Neural cell (in vitro differentiated cells): ENCODE results near the gene STARD10. TPM values are rescaled to one million over a fixed set of nuclear protein-coding genes. Genes with fewer than 3 reads are reported as not detected.

Source experiments
- H2AFZ ChIP-seq: fragments of 200-600, 300-800 bp; sonication (generic), shearing (Covaris generic); 2 replicates; pipeline ENCODE4 v1.6.0; 2014; ENCODE audit warnings: low read depth, mild to moderate bottlenecking, antibody characterized with exemption, low read length, moderate library complexity
- H3F3A ChIP-seq: fragments of 200-600 bp; shearing (Covaris generic); 2 replicates; pipeline ENCODE4 v1.6.1; 2016; ENCODE audit warnings: mild to moderate bottlenecking, moderate library complexity, mixed read lengths, antibody characterized with exemption, low read length; ENCODE audit not compliant: insufficient read depth, poor library complexity, severe bottlenecking
- H3K27ac ChIP-seq: fragments of 200-600, 300-800 bp; sonication (generic), shearing (Covaris generic); 2 replicates; pipeline ENCODE4 v1.5.1; 2014; ENCODE audit warnings: mild to moderate bottlenecking, low read length, moderate library complexity
- H3K27me3 ChIP-seq: fragments of 300-800, 200-600 bp; sonication (generic), shearing (Covaris generic); 2 replicates; pipeline ENCODE4 v1.6.0; 2014; ENCODE audit warnings: mild to moderate bottlenecking, low read depth, low read length, moderate library complexity; ENCODE audit not compliant: insufficient read depth
- H3K36me3 ChIP-seq: fragments of 300-800, 200-600 bp; sonication (generic), shearing (Covaris generic); 2 replicates; pipeline ENCODE4 v1.5.1; 2014; ENCODE audit warnings: mild to moderate bottlenecking, antibody characterized with exemption, low read length, moderate library complexity; ENCODE audit not compliant: insufficient read depth
- H3K4me2 ChIP-seq: fragments of 300-800, 200-600 bp; sonication (generic), shearing (Covaris generic); 2 replicates; pipeline ENCODE4 v1.6.0; 2014; ENCODE audit warnings: mild to moderate bottlenecking, low read length
- H3K4me3 ChIP-seq: fragments of 300-800, 200-600 bp; sonication (generic), shearing (Covaris generic); 2 replicates; pipeline ENCODE4 v1.5.1; 2014; ENCODE audit warnings: mild to moderate bottlenecking, low read length, moderate library complexity
- H3K79me2 ChIP-seq: fragments of 200-600 bp; shearing (Covaris generic); replicated peaks from 2 replicates; pipeline ENCODE4 v1.6.0; 2014; ENCODE audit warnings: mild to moderate bottlenecking, low read length, moderate library complexity; ENCODE audit not compliant: insufficient read depth
- H3K9ac ChIP-seq: fragments of 300-800, 200-600 bp; sonication (generic), shearing (Covaris generic); 2 replicates; pipeline ENCODE4 v1.6.1; 2016; ENCODE audit warnings: mild to moderate bottlenecking, low read length, mixed read lengths
- H3K9me2 ChIP-seq: fragments of 200-600 bp; shearing (Covaris generic); 2 replicates; pipeline ENCODE4 v1.6.1; 2016; ENCODE audit warnings: mild to moderate bottlenecking, low read length, mixed read lengths; ENCODE audit not compliant: insufficient read depth
- H3K9me3 ChIP-seq: fragments of 200-600, 300-800 bp; sonication (generic), shearing (Covaris generic); 2 replicates; pipeline ENCODE4 v1.6.1; 2016; ENCODE audit warnings: mild to moderate bottlenecking, mixed run types, low read length, moderate library complexity, mixed read lengths
- H4K20me1 ChIP-seq: fragments of 200-600 bp; shearing (Covaris generic); 2 replicates; pipeline ENCODE4 v1.6.1; 2016; ENCODE audit warnings: mild to moderate bottlenecking, mixed run types; ENCODE audit not compliant: insufficient read depth
- EP300 ChIP-seq: fragments of 450-650 bp; conservative IDR thresholded peaks from 2 replicates; pipeline ENCODE4 v1.6.1; 2014; ENCODE audit warnings: antibody characterized with exemption, mild to moderate bottlenecking, moderate library complexity; ENCODE audit not compliant: poor library complexity, severe bottlenecking
- EZH2 ChIP-seq: fragments of 200-600, 300-800 bp; shearing (Covaris generic), sonication (generic); IDR thresholded peaks from 2 replicates; pipeline ENCODE4 v1.6.1; 2014; ENCODE audit warnings: antibody characterized with exemption, low read length, borderline replicate concordance, mild to moderate bottlenecking; ENCODE audit not compliant: insufficient read depth, poor library complexity, severe bottlenecking
- MXI1 ChIP-seq: fragments of 450-650 bp; conservative IDR thresholded peaks from 2 replicates; pipeline ENCODE4 v1.6.1; 2014; ENCODE audit warnings: antibody characterized with exemption, mild to moderate bottlenecking; ENCODE audit not compliant: poor library complexity, severe bottlenecking
- POLR2AphosphoS5 ChIP-seq: IDR thresholded peaks from 2 replicates; pipeline ENCODE4 v1.6.1; 2012
- RAD21 ChIP-seq: fragments of 450-650 bp; conservative IDR thresholded peaks from 2 replicates; pipeline ENCODE4 v1.6.1; 2014; ENCODE audit warnings: antibody characterized with exemption, mild to moderate bottlenecking, moderate library complexity
- SMC3 ChIP-seq: fragments of 450-650 bp; conservative IDR thresholded peaks from 2 replicates; pipeline ENCODE4 v1.6.1; 2014; ENCODE audit warnings: antibody characterized with exemption, mild to moderate bottlenecking, moderate library complexity; ENCODE audit not compliant: poor library complexity
- TAF1 ChIP-seq: IDR thresholded peaks from 2 replicates; pipeline ENCODE4 v1.6.1; 2012; ENCODE audit warnings: low read depth
- polyA plus RNA-seq: library from polyadenylated mRNA; depleted of rRNA; stranded (reverse); fragments of >200 nt; gene quantifications from 2 replicates; pipeline ENCODE4 v1.2.3, GENCODE V29; 2014
- TF ChIP-seq, protein P1 (sequence below): IDR thresholded peaks from 2 replicates; pipeline ENCODE4 v1.6.1; 2012; ENCODE audit warnings: borderline replicate concordance
- TF ChIP-seq, protein P2 (sequence below): fragments of 450-650 bp; IDR thresholded peaks from 2 replicates; pipeline ENCODE4 v1.5.1; 2014; ENCODE audit warnings: antibody characterized with exemption, mild to moderate bottlenecking, moderate library complexity; ENCODE audit not compliant: poor library complexity, severe bottlenecking

The STARD10 gene
- polyA plus RNA-seq, 1 donor from 2014 or later: 29.0 TPM

DNA sequence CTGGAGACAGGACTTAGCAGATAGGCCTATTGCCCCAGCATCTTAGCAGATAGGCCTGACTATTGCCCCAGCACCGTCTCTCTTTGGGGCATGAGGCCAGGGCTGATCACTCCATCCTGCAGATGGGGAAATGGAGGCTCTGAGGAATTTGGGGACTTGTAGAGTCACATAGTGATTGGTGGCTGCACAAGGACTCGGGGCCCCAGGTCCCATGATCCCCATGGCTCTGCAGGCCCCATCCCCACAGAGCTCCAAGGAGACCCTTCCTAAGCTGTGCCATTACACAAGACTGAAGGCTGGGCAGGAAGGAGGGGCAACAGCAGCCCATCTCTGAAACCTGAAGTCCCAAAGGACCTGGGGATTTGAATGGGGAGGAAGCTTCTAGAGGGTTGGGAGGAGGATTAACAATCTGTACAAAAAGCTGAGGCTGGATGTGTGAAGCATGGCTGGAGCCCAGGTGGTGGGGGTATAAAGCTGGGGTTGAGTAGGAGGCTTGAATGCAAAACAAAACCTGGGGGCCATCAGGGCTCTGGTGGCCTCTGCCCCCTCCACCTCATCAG lies 43.2 kb downstream of the STARD10 start:
- Histone ChIP-seq H3K36me3 (no peaks in the 10 kb centered on the region), H3K4me2 (no peak overlapping the region), H4K20me1 (no peaks in the 10 kb centered on the region), H3K9ac (no peak overlapping the region), H3K9me2 (no peaks in the 10 kb centered on the region), H3K27ac (no peak overlapping the region), H3K27me3 (no peaks in the 10 kb centered on the region), H3K4me3 (no peak overlapping the region), H3K9me3 (no peaks in the 10 kb centered on the region), H2AFZ (no peak overlapping the region), H3K79me2 (no peaks in the 10 kb centered on the region), H3F3A (no peaks in the 10 kb centered on the region)
- TF ChIP-seq TAF1 (no peak), MXI1 (no peak), SMC3 (no peak), POLR2AphosphoS5 (no peak), EZH2 (no peak)

DNA sequence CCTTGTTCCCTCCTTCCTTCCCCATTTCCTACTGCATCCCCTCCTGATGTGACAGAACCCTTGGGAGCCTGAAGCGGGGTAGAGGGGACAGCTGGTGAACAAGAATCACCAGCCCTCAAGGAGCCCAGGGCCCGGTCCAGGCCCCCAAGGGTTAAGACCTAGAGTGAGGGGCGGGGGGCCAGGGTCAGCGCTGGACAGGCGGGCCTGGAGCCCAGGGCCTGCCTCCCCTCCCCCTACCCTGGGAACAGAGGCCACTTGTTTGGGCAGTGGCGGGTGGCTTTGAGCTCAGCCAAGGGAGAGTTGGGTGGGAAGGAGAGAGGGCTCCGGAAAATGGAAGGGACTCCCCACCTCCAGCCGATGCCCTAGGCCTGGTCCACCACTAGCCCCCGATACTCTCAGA lies 43.8 kb downstream of the STARD10 start:
- H3K9me3 ChIP-seq: no peaks in the 10 kb centered on the region
- H3K4me3 ChIP-seq: no peak overlapping the region
- no peak overlapping the region for H3K9ac ChIP-seq
- no peaks in the 10 kb centered on the region for H3K27me3 ChIP-seq
- no peak overlapping the region for H2AFZ ChIP-seq
- H3K27ac ChIP-seq: no peak overlapping the region
- H4K20me1 ChIP-seq: no peaks in the 10 kb centered on the region
- no peak overlapping the region for H3K4me2 ChIP-seq
- H3K9me2 ChIP-seq: no peaks in the 10 kb centered on the region
- TF ChIP-seq TAF1 (no peak), EP300 (no peak), POLR2AphosphoS5 (no peak), EZH2 (no peak), MXI1 (no peak), RAD21 (no peak), SMC3 (no peak)
- TF ChIP-seq, protein P1, sequence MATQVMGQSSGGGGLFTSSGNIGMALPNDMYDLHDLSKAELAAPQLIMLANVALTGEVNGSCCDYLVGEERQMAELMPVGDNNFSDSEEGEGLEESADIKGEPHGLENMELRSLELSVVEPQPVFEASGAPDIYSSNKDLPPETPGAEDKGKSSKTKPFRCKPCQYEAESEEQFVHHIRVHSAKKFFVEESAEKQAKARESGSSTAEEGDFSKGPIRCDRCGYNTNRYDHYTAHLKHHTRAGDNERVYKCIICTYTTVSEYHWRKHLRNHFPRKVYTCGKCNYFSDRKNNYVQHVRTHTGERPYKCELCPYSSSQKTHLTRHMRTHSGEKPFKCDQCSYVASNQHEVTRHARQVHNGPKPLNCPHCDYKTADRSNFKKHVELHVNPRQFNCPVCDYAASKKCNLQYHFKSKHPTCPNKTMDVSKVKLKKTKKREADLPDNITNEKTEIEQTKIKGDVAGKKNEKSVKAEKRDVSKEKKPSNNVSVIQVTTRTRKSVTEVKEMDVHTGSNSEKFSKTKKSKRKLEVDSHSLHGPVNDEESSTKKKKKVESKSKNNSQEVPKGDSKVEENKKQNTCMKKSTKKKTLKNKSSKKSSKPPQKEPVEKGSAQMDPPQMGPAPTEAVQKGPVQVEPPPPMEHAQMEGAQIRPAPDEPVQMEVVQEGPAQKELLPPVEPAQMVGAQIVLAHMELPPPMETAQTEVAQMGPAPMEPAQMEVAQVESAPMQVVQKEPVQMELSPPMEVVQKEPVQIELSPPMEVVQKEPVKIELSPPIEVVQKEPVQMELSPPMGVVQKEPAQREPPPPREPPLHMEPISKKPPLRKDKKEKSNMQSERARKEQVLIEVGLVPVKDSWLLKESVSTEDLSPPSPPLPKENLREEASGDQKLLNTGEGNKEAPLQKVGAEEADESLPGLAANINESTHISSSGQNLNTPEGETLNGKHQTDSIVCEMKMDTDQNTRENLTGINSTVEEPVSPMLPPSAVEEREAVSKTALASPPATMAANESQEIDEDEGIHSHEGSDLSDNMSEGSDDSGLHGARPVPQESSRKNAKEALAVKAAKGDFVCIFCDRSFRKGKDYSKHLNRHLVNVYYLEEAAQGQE: no peak
- TF ChIP-seq, protein P2, sequence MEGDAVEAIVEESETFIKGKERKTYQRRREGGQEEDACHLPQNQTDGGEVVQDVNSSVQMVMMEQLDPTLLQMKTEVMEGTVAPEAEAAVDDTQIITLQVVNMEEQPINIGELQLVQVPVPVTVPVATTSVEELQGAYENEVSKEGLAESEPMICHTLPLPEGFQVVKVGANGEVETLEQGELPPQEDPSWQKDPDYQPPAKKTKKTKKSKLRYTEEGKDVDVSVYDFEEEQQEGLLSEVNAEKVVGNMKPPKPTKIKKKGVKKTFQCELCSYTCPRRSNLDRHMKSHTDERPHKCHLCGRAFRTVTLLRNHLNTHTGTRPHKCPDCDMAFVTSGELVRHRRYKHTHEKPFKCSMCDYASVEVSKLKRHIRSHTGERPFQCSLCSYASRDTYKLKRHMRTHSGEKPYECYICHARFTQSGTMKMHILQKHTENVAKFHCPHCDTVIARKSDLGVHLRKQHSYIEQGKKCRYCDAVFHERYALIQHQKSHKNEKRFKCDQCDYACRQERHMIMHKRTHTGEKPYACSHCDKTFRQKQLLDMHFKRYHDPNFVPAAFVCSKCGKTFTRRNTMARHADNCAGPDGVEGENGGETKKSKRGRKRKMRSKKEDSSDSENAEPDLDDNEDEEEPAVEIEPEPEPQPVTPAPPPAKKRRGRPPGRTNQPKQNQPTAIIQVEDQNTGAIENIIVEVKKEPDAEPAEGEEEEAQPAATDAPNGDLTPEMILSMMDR: no peak
- H3K79me2 ChIP-seq: no peaks in the 10 kb centered on the region
- no peaks in the 10 kb centered on the region for H3F3A ChIP-seq
- H3K36me3 ChIP-seq: no peaks in the 10 kb centered on the region
